Loucy (cell line): ENCODE data around the gene POLA1.

Experiments used
- H2AFZ ChIP-seq: fragments of 200-600 bp; sonication (generic); 2 replicates; pipeline ENCODE4 v1.6.0; 2016; ENCODE audit warnings: antibody characterized with exemption, mild to moderate bottlenecking, low read length, moderate library complexity
- H3F3A ChIP-seq: fragments of 200-600 bp; 2 replicates; pipeline ENCODE4 v1.6.0; 2016; ENCODE audit warnings: antibody characterized with exemption, low read depth, mild to moderate bottlenecking
- H3K27me3 ChIP-seq: fragments of 200-600 bp; sonication (generic); 2 replicates; pipeline ENCODE4 v1.6.1; 2014; ENCODE audit warnings: low read length, mild to moderate bottlenecking; ENCODE audit not compliant: insufficient read depth, poor library complexity, severe bottlenecking
- H3K36me3 ChIP-seq: fragments of 200-600 bp; sonication (generic); 2 replicates; pipeline ENCODE4 v1.6.1; 2016; ENCODE audit warnings: low read length; ENCODE audit not compliant: insufficient read depth
- H3K4me1 ChIP-seq: fragments of 200-600 bp; sonication (generic); 2 replicates; pipeline ENCODE4 v1.5.1; 2014; ENCODE audit warnings: low read length, mild to moderate bottlenecking; ENCODE audit not compliant: insufficient read depth, poor library complexity, severe bottlenecking
- H3K4me2 ChIP-seq: fragments of 200-600 bp; sonication (generic); 2 replicates; pipeline ENCODE4 v1.6.0; 2014; ENCODE audit warnings: antibody characterized with exemption, low read length, low read depth, mild to moderate bottlenecking; ENCODE audit not compliant: poor library complexity, severe bottlenecking
- H3K4me3 ChIP-seq: fragments of 200-600 bp; sonication (generic); 2 replicates; pipeline ENCODE4 v1.5.1; 2014; ENCODE audit warnings: low read length, mild to moderate bottlenecking, mixed read lengths; ENCODE audit not compliant: poor library complexity, severe bottlenecking
- H3K79me2 ChIP-seq: fragments of 200-600 bp; sonication (generic); 2 replicates; pipeline ENCODE4 v1.6.1; 2014; ENCODE audit warnings: low read length; ENCODE audit not compliant: insufficient read depth
- H3K9ac ChIP-seq: fragments of 200-600 bp; sonication (generic); 2 replicates; pipeline ENCODE4 v1.6.0; 2014; ENCODE audit warnings: mild to moderate bottlenecking, low read depth, low read length, moderate library complexity; ENCODE audit not compliant: poor library complexity, severe bottlenecking
- H3K9me2 ChIP-seq: fragments of 200-600 bp; sonication (generic); replicated peaks from 2 replicates; pipeline ENCODE4 v1.6.1; 2016; ENCODE audit warnings: low read depth, low read length, mixed read lengths
- H3K9me3 ChIP-seq: fragments of 200-600 bp; sonication (generic); 2 replicates; pipeline ENCODE4 v1.6.1; 2014; ENCODE audit warnings: mild to moderate bottlenecking, antibody characterized with exemption, low read length, low read depth; ENCODE audit not compliant: insufficient read depth
- H4K20me1 ChIP-seq: fragments of 200-600 bp; sonication (generic); 2 replicates; pipeline ENCODE4 v1.6.0; 2014; ENCODE audit warnings: antibody characterized with exemption, low read length, mild to moderate bottlenecking; ENCODE audit not compliant: insufficient read depth, poor library complexity, severe bottlenecking
- EZH2phosphoT487 ChIP-seq: fragments of 200-600 bp; IDR thresholded peaks from 2 replicates; pipeline ENCODE4 v1.6.1; 2018; ENCODE audit warnings: antibody characterized with exemption, mild to moderate bottlenecking, moderate library complexity, borderline replicate concordance
- TF ChIP-seq, protein P1 (sequence below): fragments of 200-600 bp; sonication (generic); conservative IDR thresholded peaks from 2 replicates; pipeline ENCODE4 v1.5.1; 2014; ENCODE audit warnings: mild to moderate bottlenecking, antibody characterized with exemption, low read length

The POLA1 gene

DNA sequence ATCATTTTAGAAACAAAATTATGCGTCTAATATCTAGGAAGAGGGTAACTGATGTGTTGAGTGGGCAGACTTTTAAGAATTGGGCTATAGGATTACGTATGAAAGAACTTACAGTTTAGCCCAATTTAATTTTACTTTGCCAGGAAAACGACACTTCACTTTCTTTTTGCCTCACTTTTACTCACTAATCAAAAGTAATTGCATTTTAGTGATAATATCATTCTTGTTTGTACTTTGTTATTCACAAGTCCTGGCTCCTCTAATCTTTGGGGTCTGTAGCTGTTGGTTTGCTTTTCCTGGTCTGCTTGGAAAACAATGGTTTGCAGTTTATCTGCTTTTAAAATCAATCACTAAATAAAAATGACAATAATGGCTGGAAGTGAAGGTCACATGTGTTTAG is 325.0 kb downstream of the POLA1 start:
- Histone ChIP-seq H3K4me3 (no peak overlapping the region), H4K20me1 (no peaks in the 10 kb centered on the region), H3K4me1 (no peaks in the 10 kb centered on the region), H3K27me3 (no peaks in the 10 kb centered on the region), H3K9me3 (no peaks in the 10 kb centered on the region), H3K9ac (no peak overlapping the region), H3K36me3 (no peaks in the 10 kb centered on the region), H3K4me2 (no peak overlapping the region), H3K79me2 (no peaks in the 10 kb centered on the region), H3F3A (no peaks in the 10 kb centered on the region), H2AFZ (no peak overlapping the region), H3K9me2 (no peaks in the 10 kb centered on the region)
- TF ChIP-seq EZH2phosphoT487, result no peak
- TF ChIP-seq, protein P1, sequence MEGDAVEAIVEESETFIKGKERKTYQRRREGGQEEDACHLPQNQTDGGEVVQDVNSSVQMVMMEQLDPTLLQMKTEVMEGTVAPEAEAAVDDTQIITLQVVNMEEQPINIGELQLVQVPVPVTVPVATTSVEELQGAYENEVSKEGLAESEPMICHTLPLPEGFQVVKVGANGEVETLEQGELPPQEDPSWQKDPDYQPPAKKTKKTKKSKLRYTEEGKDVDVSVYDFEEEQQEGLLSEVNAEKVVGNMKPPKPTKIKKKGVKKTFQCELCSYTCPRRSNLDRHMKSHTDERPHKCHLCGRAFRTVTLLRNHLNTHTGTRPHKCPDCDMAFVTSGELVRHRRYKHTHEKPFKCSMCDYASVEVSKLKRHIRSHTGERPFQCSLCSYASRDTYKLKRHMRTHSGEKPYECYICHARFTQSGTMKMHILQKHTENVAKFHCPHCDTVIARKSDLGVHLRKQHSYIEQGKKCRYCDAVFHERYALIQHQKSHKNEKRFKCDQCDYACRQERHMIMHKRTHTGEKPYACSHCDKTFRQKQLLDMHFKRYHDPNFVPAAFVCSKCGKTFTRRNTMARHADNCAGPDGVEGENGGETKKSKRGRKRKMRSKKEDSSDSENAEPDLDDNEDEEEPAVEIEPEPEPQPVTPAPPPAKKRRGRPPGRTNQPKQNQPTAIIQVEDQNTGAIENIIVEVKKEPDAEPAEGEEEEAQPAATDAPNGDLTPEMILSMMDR, result no peak

DNA sequence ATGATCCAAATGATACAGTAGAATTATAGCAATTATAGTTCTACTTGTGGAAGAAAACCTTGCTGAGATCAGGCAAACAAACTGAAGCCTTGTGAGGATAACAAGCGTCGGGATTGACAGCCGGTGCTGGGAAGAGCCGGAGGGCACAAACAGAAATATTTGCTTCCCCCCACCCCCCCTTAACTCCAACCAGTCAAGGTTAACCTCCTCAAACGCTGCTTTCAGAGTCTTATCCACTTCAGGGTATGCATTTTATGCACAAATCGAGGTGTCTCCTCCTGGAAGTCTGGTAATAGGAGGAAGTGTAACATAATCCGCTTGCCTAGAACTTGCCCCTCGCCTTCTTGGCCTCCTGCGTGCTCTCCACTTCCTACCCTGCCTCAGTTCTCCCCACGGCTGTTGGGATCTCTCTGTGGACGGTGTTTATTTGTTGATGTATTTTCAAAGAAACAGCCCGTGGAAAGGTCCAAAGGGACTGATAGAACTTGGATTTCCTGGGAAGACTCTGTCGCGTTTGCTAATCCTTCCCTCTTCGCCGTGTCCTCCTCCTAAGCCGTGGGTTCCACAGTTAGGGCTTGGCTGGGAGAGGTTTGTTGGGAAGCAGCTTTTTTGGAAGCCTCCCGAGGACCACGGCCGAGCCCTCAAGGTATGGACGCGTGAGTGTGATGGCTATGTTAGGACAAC is 326.1 kb downstream of the POLA1 start:
- H3K9me3 ChIP-seq, result no peaks in the 10 kb centered on the region
- no peaks in the 10 kb centered on the region for H3K36me3 ChIP-seq
- H3K79me2 ChIP-seq, result no peaks in the 10 kb centered on the region
- H4K20me1 ChIP-seq, result no peaks in the 10 kb centered on the region
- H3K9me2 ChIP-seq, result no peaks in the 10 kb centered on the region
- no peaks in the 10 kb centered on the region for H3F3A ChIP-seq
- H2AFZ ChIP-seq, result no peak overlapping the region
- H3K27me3 ChIP-seq, result no peaks in the 10 kb centered on the region
- no peaks in the 10 kb centered on the region for H3K4me1 ChIP-seq
- no peak overlapping the region for H3K4me3 ChIP-seq
- TF ChIP-seq EZH2phosphoT487, result no peak
- TF ChIP-seq, protein P1, result no peak
- H3K4me2 ChIP-seq, result no peak overlapping the region
- no peak overlapping the region for H3K9ac ChIP-seq

DNA sequence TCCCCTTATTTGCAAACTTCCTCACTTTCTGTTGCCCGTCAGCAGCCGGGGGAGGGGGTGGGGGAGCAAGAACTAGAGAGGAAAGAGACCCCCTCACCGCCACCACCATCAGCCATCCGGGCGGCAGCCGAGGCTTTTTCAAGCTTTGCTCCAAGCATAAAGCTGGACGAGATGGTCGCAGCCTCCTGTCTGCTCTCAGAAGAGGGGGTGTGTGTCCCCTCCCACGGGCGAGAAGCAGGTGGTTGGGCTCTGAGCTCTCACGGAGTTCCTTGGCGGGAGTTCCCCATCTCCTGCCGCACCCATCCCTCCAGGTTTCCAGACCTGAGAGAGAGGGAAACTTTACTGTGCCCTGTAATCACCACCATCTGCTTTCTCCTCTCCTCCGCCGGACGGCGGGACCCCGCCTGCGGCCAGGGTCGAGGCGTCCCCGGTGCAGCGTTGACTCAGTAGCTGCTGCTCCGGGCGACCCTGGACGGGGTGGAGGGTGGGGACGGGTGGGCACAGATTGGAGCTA is 326.7 kb downstream of the POLA1 start:
- H3K79me2 ChIP-seq, result no peaks in the 10 kb centered on the region
- no peaks in the 10 kb centered on the region for H3K9me3 ChIP-seq
- H3K36me3 ChIP-seq, result no peaks in the 10 kb centered on the region
- no peaks in the 10 kb centered on the region for H3K4me1 ChIP-seq
- no peaks in the 10 kb centered on the region for H3K27me3 ChIP-seq
- no peaks in the 10 kb centered on the region for H3K9me2 ChIP-seq
- TF ChIP-seq, protein P1, result no peak
- H3K9ac ChIP-seq, result no peak overlapping the region
- no peak overlapping the region for H2AFZ ChIP-seq
- no peak overlapping the region for H3K4me2 ChIP-seq
- H4K20me1 ChIP-seq, result no peaks in the 10 kb centered on the region
- no peak overlapping the region for H3K4me3 ChIP-seq
- no peaks in the 10 kb centered on the region for H3F3A ChIP-seq
